B cell (primary cell): ENCODE data around the gene PLEKHA7. TPM values are rescaled to one million over a fixed set of nuclear protein-coding genes. Genes with fewer than 3 reads are reported as not detected.
"Not testable (repeated sequence)": the region's sequence is repeated elsewhere in the genome, so short reads cannot be mapped to it uniquely, and the experiment has no call there.

Source experiments
- ATAC-seq: fragments of 200-7000 bp; cut with Tn5 transposase; one replicate; pipeline ENCODE4 v1.10.0; 2021; ENCODE audit warnings: low read depth, mild to moderate bottlenecking, moderate number of reproducible peaks, moderate library complexity
- CTCF ChIA-PET: fragments of 350-600 bp; sonication (Branson Sonifier 250); formaldehyde crosslinking; loops from one replicate; lab custom pipeline; 2021; ENCODE audit warnings: antibody characterized with exemption, inconsistent platforms; lab: Charles Lee
- POLR2A ChIA-PET: fragments of 350-600 bp; sonication (Branson Sonifier 250); formaldehyde crosslinking; loops from one replicate; lab custom pipeline; 2021; ENCODE audit warnings: antibody characterized with exemption; lab: Charles Lee
- DNase-seq: peaks from one replicate; pipeline ENCODE4 v3.0.0; 2013
- H2AFZ ChIP-seq: 2 replicates; pipeline ENCODE4 v1.6.1; 2012; ENCODE audit warnings: mild to moderate bottlenecking, low read depth, low read length; ENCODE audit not compliant: insufficient read depth, poor library complexity, severe bottlenecking
- H3K27ac ChIP-seq, 2 donors: 1 replicate in 1 of 2; 2 replicates in 1 of 2; pipeline ENCODE4 v1.5.1; 2012 to 2013; ENCODE audit warnings: low read length in 2 of 2, mild to moderate bottlenecking in 2 of 2, moderate library complexity in 1 of 2
- H3K27me3 ChIP-seq, 4 experiments: fragments of 200-600 bp in 1 of 4; sonication (generic) in 1 of 4; replicated peaks in 1 of 4; 1 replicate in 2 of 4; 2 replicates in 2 of 4; pipeline versions ENCODE4 v1.6.1 to v1.7.0; 2013 to 2016; ENCODE audit warnings: low read length in 3 of 4, mild to moderate bottlenecking in 2 of 4, mixed read lengths in 1 of 4, moderate library complexity in 1 of 4; ENCODE audit not compliant: insufficient read depth in 4 of 4, control insufficient read depth in 3 of 4; ENCODE audit errors: control extremely low read depth in 1 of 4
- H3K36me3 ChIP-seq, 2 experiments: replicated peaks in 1 of 2; 1 replicate in 1 of 2; 2 replicates in 1 of 2; pipeline versions ENCODE4 v1.6.1 to v1.7.1; 2013; ENCODE audit warnings: low read length in 1 of 2; ENCODE audit not compliant: insufficient read depth in 2 of 2, control insufficient read depth in 1 of 2; ENCODE audit errors: control extremely low read depth in 1 of 2, extremely low read depth in 1 of 2
- H3K4me1 ChIP-seq, 2 donors: fragments of 200-600 bp in 1 of 2; sonication (generic) in 1 of 2; 1 replicate in 1 of 2; 2 replicates in 1 of 2; pipeline versions ENCODE4 v1.5.1 to v1.6.1; 2013 to 2017; ENCODE audit warnings: low read length in 2 of 2; ENCODE audit not compliant: control insufficient read depth in 2 of 2, insufficient read depth in 2 of 2
- H3K4me2 ChIP-seq: replicated peaks from 2 replicates; pipeline ENCODE3; 2012; ENCODE audit warnings: mild to moderate bottlenecking, low read depth, low read length; ENCODE audit not compliant: poor library complexity, severe bottlenecking
- H3K4me3 ChIP-seq, 5 experiments: fragments of 200-600 bp in 1 of 5; sonication (generic) in 1 of 5; 1 replicate in 3 of 5; 2 replicates in 2 of 5; pipeline versions ENCODE4 v1.5.1 to v1.7.0; 2011 to 2016; ENCODE audit warnings: low read length in 4 of 5, mild to moderate bottlenecking in 4 of 5, low read depth in 2 of 5, control low read depth in 1 of 5, moderate library complexity in 1 of 5; ENCODE audit not compliant: insufficient read depth in 1 of 5; ENCODE audit errors: control extremely low read depth in 1 of 5, extremely low read depth in 1 of 5
- H3K79me2 ChIP-seq: fragments of 200-600 bp; sonication (generic); one replicate; pipeline ENCODE4 v1.6.0; 2016; ENCODE audit warnings: low read length; ENCODE audit not compliant: control insufficient read depth, insufficient read depth
- H3K9ac ChIP-seq: fragments of 200-600 bp; sonication (generic); 2 replicates; pipeline ENCODE4 v1.6.1; 2017; ENCODE audit warnings: mild to moderate bottlenecking, low read length, moderate library complexity
- H3K9me3 ChIP-seq, 3 donors: one replicate each; pipeline versions ENCODE4 v1.6.1 to v1.7.1; 2013; ENCODE audit warnings: low read length in 2 of 3; ENCODE audit not compliant: control insufficient read depth in 2 of 3, insufficient read depth in 1 of 3; ENCODE audit errors: control extremely low read depth in 1 of 3
- H4K20me1 ChIP-seq: 2 replicates; pipeline ENCODE4 v1.6.0; 2012; ENCODE audit warnings: mild to moderate bottlenecking, low read length; ENCODE audit not compliant: insufficient read depth, control insufficient read depth, poor library complexity, severe bottlenecking
- H3K27ac Mint-ChIP-seq: one replicate; pipeline ENCODE4 v1.8.0; 2021; ENCODE audit warnings: mixed read lengths
- H3K27me3 Mint-ChIP-seq: one replicate; pipeline ENCODE4 v1.8.0; 2021; ENCODE audit warnings: mixed read lengths
- H3K4me1 Mint-ChIP-seq: one replicate; pipeline ENCODE4 v1.8.0; 2021; ENCODE audit warnings: mixed read lengths
- H3K4me3 Mint-ChIP-seq: one replicate; pipeline ENCODE4 v1.8.0; 2021; ENCODE audit warnings: mixed read lengths
- H3K9me3 Mint-ChIP-seq: one replicate; pipeline ENCODE4 v1.8.0; 2022; ENCODE audit warnings: mixed read lengths; ENCODE audit not compliant: insufficient read depth
- EZH2 ChIP-seq: IDR thresholded peaks from 2 replicates; pipeline ENCODE4 v1.6.1; 2012; ENCODE audit warnings: borderline replicate concordance, low read depth, mild to moderate bottlenecking, moderate library complexity, low read length; ENCODE audit not compliant: insufficient read depth, poor library complexity, severe bottlenecking
- WGBS: methylation state at CpG from one replicate; pipeline ENCODE4 v1.1.5; 2013; ENCODE audit warnings: missing lambda C conversion rate; ENCODE audit not compliant: insufficient coverage; 5-methylcytosine and 5-hydroxymethylcytosine counted together
- intact Hi-C: fragments of 100-400 bp; cut with micrococcal nuclease; formaldehyde crosslinking; loops from one replicate; pipeline ENCODE4 v1.10.0; 2022
- polyA plus RNA-seq: library from polyadenylated mRNA; depleted of rRNA; stranded (reverse); fragments of >200 nt; gene quantifications from 2 replicates; pipeline ENCODE4 v1.2.3, GENCODE V29; 2012
- total RNA-seq, 2 donors: library from RNA; stranded (reverse); fragments of 120-200 nt in 1 of 2; gene quantifications; 1 replicate in 1 of 2; 2 replicates in 1 of 2; pipeline versions ENCODE4 v1.2.3 to v1.2.4, GENCODE V29; 2013 to 2022
- TF ChIP-seq, protein P1 (sequence below): fragments of 200-600 bp; IDR thresholded peaks from one replicate; pipeline ENCODE4 v1.8.0; 2022; ENCODE audit warnings: antibody characterized with exemption, mild to moderate bottlenecking

Gene PLEKHA7
- total and polyA plus RNA-seq, 2 donors (not counting 1 experiment from before 2014, with no cell fraction given): 1.7 to 8.2 TPM

DNA sequence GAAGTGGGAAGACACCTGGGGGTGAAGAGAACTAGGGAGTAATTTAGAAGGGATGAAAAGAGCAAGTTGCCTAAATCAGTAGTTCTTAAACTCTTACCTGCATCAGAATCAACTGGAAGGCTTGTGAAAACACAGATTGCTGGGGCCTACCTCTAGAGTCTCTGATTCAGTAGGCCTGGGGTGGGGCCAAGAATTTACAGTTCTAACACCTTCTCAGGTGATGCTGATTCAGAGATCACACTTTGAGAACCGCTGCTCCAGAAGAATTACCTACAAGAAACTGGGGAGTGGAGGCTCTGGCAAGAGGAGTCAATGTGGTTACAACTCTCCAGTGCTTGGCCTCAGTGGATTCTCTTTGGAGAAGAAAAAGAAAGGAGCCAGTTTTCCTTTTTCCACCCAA lies 147.1 kb downstream of the PLEKHA7 start:
- no CpG with 5 or more reads among the region's 1 CpG for WGBS

DNA sequence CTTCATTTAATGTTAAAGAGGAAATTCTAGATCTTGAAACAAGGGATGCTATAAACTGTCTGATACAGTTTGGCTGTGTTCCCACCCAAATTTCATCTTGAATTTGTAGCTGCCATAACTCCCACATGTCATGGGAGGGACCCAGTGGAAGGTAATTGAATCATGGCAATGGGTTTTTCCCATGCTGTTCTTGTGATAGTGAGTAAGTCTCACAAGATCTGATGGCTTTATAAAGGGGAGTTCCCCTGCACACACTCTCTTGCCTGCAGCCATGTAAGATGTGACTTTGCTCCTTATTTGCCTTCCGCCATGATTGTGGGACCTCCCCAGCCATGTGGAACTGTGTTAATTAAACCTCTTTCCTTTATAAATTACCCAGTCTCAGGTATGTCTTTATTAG lies 149.8 kb downstream of the PLEKHA7 start:
- H3K79me2 ChIP-seq, H4K20me1 ChIP-seq, POLR2A ChIA-PET, H3K4me3 Mint-ChIP-seq, H3K27me3 ChIP-seq, H3K36me3 ChIP-seq, H3K9ac ChIP-seq, H3K27ac Mint-ChIP-seq, intact Hi-C loops, DNase-seq, ATAC-seq, H3K9me3 Mint-ChIP-seq, H3K27ac ChIP-seq, H2AFZ ChIP-seq, H3K9me3 ChIP-seq, H3K27me3 Mint-ChIP-seq, H3K4me1 Mint-ChIP-seq, H3K4me2 ChIP-seq, H3K4me3 ChIP-seq, H3K4me1 ChIP-seq: not testable (repeated sequence)
- no CpG with 5 or more reads among the region's 1 CpG for WGBS
- CTCF ChIA-PET: interaction anchor here (1.0 kb wide), 1 partner anchor 82 kb away, joined by 3 read pairs; no protein-coding TSS in a partner anchor

More for the DNA sequence above, 147.1 kb downstream of the PLEKHA7 start:
- H3K4me3 ChIP-seq: no peak overlapping the region
- no peak overlapping the region for H3K9ac ChIP-seq
- no peaks in the 10 kb centered on the region for H3K79me2 ChIP-seq
- ATAC-seq (no peak), DNase-seq (no peak)
- no peaks in the 10 kb centered on the region for H3K9me3 ChIP-seq
- H3K27ac ChIP-seq: no peak overlapping the region
- ChIA-PET POLR2A (no interaction called here), CTCF (no interaction called here)
- H3K4me1 Mint-ChIP-seq: no peaks in the 10 kb centered on the region
- no peaks in the 10 kb centered on the region for H3K27me3 Mint-ChIP-seq
- H4K20me1 ChIP-seq: no peaks in the 10 kb centered on the region
- H3K36me3 ChIP-seq: no peaks in the 10 kb centered on the region
- H2AFZ ChIP-seq: no peak overlapping the region
- no peak overlapping the region for H3K4me3 Mint-ChIP-seq
- no peaks in the 10 kb centered on the region for H3K27me3 ChIP-seq
- intact Hi-C loops: no loop called here
- H3K9me3 Mint-ChIP-seq: peaks cover 2% of the 10 kb centered on the region
- TF ChIP-seq, protein P1, sequence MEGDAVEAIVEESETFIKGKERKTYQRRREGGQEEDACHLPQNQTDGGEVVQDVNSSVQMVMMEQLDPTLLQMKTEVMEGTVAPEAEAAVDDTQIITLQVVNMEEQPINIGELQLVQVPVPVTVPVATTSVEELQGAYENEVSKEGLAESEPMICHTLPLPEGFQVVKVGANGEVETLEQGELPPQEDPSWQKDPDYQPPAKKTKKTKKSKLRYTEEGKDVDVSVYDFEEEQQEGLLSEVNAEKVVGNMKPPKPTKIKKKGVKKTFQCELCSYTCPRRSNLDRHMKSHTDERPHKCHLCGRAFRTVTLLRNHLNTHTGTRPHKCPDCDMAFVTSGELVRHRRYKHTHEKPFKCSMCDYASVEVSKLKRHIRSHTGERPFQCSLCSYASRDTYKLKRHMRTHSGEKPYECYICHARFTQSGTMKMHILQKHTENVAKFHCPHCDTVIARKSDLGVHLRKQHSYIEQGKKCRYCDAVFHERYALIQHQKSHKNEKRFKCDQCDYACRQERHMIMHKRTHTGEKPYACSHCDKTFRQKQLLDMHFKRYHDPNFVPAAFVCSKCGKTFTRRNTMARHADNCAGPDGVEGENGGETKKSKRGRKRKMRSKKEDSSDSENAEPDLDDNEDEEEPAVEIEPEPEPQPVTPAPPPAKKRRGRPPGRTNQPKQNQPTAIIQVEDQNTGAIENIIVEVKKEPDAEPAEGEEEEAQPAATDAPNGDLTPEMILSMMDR: no peak
- TF ChIP-seq EZH2: no peak
- H3K4me2 ChIP-seq: no peak overlapping the region
- H3K27ac Mint-ChIP-seq: no peak overlapping the region
- no peaks in the 10 kb centered on the region for H3K4me1 ChIP-seq
